Osteocyte (in vitro differentiated cells): ENCODE results near the gene CARD8. TPM values are rescaled to one million over a fixed set of nuclear protein-coding genes. Genes with fewer than 3 reads are reported as not detected.
A peak's percentile ranks its signal among the peaks of the same experiment; 100 is the strongest.

Experiments used
- DNase-seq: peaks from one replicate; pipeline ENCODE4 v3.0.0; 2021; ENCODE audit warnings: mixed read lengths; ENCODE audit not compliant: unreplicated experiment; ENCODE audit errors: extremely low spot score
- H3K27ac Mint-ChIP-seq: one replicate; pipeline ENCODE4 v1.8.0; 2021; ENCODE audit warnings: mild to moderate bottlenecking, mixed read lengths; ENCODE audit not compliant: unreplicated experiment
- H3K27me3 Mint-ChIP-seq: one replicate; pipeline ENCODE4 v1.8.0; 2021; ENCODE audit warnings: mixed read lengths; ENCODE audit not compliant: unreplicated experiment
- H3K36me3 Mint-ChIP-seq: one replicate; pipeline ENCODE4 v1.8.0; 2021; ENCODE audit warnings: mixed read lengths; ENCODE audit not compliant: unreplicated experiment
- H3K4me1 Mint-ChIP-seq: one replicate; pipeline ENCODE4 v1.8.0; 2021; ENCODE audit warnings: mixed read lengths; ENCODE audit not compliant: unreplicated experiment
- H3K4me3 Mint-ChIP-seq: one replicate; pipeline ENCODE4 v1.8.0; 2021; ENCODE audit warnings: mild to moderate bottlenecking, moderate library complexity, mixed read lengths; ENCODE audit not compliant: unreplicated experiment
- H3K9me3 Mint-ChIP-seq: one replicate; pipeline ENCODE4 v1.8.0; 2021; ENCODE audit warnings: mixed read lengths; ENCODE audit not compliant: unreplicated experiment
- total RNA-seq: library from RNA; stranded (reverse); gene quantifications from 2 replicates; pipeline ENCODE4 v1.2.1, GENCODE V29; 2021
- TF ChIP-seq, protein P1 (sequence below): fragments of 200-600 bp; sonication (generic); IDR thresholded peaks from 2 replicates; pipeline ENCODE4 v1.5.0; 2021; ENCODE audit warnings: antibody characterized with exemption, mild to moderate bottlenecking, moderate library complexity

Gene CARD8
- total RNA-seq, 1 donor from 2014 or later: 36.4 TPM

DNA sequence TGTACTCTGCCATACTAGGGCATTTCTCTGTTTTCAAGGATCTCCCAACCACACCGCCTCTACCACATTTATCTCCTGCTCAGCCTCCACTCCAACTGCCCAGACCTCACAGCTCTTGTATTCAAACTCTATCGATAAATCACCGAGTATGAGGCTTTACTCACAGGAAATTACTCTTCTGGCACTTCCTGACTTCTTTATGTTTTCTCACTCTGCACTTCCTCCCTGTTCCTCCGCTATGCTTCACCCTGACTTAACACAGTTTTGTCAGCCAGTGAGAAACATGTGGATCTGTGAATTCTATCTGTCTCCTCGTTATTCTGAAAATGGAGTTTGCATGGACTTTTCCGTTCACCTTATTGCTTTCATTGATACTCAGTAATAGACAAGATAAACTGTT, 2.6 kb upstream of the CARD8 start:
- Mint-ChIP-seq H3K27ac (no peak overlapping the region), H3K4me3 (no peak overlapping the region)

GRCh38 chr19:48254529-48254970, 1.2 kb downstream of the CARD8 start:
- H3K4me1 Mint-ChIP-seq: peaks cover 41% of the 10 kb centered on the region
- no peaks in the 10 kb centered on the region for H3K27me3 Mint-ChIP-seq
- DNase-seq: no peak
- no peaks in the 10 kb centered on the region for H3K9me3 Mint-ChIP-seq
- H3K27ac Mint-ChIP-seq: peak overlapping the region; percentile 100
- peak overlapping the region; percentile 97 for H3K4me3 Mint-ChIP-seq
- TF ChIP-seq, protein P1, sequence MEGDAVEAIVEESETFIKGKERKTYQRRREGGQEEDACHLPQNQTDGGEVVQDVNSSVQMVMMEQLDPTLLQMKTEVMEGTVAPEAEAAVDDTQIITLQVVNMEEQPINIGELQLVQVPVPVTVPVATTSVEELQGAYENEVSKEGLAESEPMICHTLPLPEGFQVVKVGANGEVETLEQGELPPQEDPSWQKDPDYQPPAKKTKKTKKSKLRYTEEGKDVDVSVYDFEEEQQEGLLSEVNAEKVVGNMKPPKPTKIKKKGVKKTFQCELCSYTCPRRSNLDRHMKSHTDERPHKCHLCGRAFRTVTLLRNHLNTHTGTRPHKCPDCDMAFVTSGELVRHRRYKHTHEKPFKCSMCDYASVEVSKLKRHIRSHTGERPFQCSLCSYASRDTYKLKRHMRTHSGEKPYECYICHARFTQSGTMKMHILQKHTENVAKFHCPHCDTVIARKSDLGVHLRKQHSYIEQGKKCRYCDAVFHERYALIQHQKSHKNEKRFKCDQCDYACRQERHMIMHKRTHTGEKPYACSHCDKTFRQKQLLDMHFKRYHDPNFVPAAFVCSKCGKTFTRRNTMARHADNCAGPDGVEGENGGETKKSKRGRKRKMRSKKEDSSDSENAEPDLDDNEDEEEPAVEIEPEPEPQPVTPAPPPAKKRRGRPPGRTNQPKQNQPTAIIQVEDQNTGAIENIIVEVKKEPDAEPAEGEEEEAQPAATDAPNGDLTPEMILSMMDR: no peak
- no peaks in the 10 kb centered on the region for H3K36me3 Mint-ChIP-seq

More for the DNA sequence above, 2.6 kb upstream of the CARD8 start:
- no peaks in the 10 kb centered on the region for H3K9me3 Mint-ChIP-seq
- no peak for DNase-seq
- peaks cover 12% of the 10 kb centered on the region for H3K27me3 Mint-ChIP-seq
- TF ChIP-seq, protein P1: no peak
- no peaks in the 10 kb centered on the region for H3K36me3 Mint-ChIP-seq
- H3K4me1 Mint-ChIP-seq: peaks cover 26% of the 10 kb centered on the region

- peaks cover 39% of the 10 kb centered on the region for H3K4me1 Mint-ChIP-seq
- DNase-seq: no peak
- H3K27me3 Mint-ChIP-seq: no peaks in the 10 kb centered on the region
- H3K9me3 Mint-ChIP-seq: no peaks in the 10 kb centered on the region
- H3K4me3 Mint-ChIP-seq: peak overlapping the region; percentile 97
- TF ChIP-seq, protein P1: no peak
- no peaks in the 10 kb centered on the region for H3K36me3 Mint-ChIP-seq
- H3K27ac Mint-ChIP-seq: no peak overlapping the region
These were observed 1.7 kb downstream of the CARD8 start for GRCh38 chr19:48253999-48254398.

DNA sequence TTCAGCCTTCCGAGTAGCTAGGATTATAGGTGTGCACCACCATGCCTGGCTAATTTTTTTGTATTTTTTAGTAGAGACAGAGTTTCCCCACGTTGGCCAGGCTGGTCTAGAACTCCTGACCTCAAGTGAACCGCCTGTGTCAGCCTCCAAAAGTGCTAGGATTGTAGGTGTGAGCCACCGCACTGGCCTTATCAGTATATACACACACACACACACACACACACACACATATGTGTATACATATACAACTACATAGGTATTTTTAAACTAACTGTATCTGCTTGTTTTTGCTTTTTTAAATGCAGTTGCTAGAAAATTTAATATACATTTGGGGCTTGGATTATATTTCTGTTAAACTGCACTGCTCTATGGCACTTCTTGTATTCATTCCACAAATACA, 3.1 kb downstream of the CARD8 start:
- H3K9me3 Mint-ChIP-seq: no peaks in the 10 kb centered on the region
- H3K27me3 Mint-ChIP-seq: no peaks in the 10 kb centered on the region
- TF ChIP-seq, protein P1: no peak
- H3K36me3 Mint-ChIP-seq: peaks cover 5% of the 10 kb centered on the region
- DNase-seq: no peak
- peaks cover 39% of the 10 kb centered on the region for H3K4me1 Mint-ChIP-seq
- H3K4me3 Mint-ChIP-seq: no peak overlapping the region
- no peak overlapping the region for H3K27ac Mint-ChIP-seq

DNA sequence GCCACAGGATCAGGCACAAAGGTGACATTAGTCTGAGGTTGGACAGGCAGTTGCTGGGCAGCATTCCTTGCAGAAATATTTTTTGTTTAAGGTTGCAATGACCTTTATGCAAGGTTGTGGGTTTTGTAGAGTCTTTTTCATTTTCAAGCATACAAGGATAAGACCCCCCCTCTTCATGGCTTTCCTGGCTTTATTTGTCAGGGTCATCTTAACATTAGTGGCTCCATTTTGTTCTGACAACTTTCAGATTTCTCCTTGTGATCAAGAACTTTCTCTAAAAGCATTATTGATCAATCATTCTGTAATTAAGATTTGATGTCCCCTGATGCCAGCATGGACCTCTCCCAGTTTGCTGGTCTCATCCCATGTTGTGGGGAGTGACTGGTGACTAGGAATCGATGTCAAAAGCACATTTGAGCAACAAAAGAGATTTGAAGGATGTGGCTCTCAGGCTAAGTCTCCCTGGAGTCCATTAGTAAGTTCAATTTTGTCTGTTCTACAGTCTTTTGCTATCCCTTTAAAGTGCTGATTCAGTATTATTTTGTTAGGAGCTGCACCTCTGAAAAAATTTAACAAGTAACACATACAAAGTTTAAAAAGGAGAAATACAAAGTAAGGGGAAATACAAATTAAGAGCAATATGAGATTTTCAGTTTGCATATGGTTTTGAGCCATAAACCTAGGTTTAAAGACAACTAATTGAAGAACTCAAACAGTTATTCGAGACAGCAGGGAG, 5.3 kb downstream of the CARD8 start:
- Mint-ChIP-seq H3K27ac (no peak overlapping the region), H3K4me3 (no peak overlapping the region), H3K4me1 (peaks cover 35% of the 10 kb centered on the region), H3K36me3 (peaks cover 14% of the 10 kb centered on the region), H3K9me3 (no peaks in the 10 kb centered on the region), H3K27me3 (no peaks in the 10 kb centered on the region)
- DNase-seq: no peak
- TF ChIP-seq, protein P1: no peak
